Activated T-helper 1 cell treated with Interleukin-2 at 50 U/mL for 16 hours (primary cell): Measurements from ENCODE around the gene MTERF4.

ENCODE experiments used
- DNase-seq: peaks from one replicate; pipeline ENCODE4 v3.0.0-alpha.2; 2020; ENCODE audit warnings: low read depth

Gene MTERF4

DNA sequence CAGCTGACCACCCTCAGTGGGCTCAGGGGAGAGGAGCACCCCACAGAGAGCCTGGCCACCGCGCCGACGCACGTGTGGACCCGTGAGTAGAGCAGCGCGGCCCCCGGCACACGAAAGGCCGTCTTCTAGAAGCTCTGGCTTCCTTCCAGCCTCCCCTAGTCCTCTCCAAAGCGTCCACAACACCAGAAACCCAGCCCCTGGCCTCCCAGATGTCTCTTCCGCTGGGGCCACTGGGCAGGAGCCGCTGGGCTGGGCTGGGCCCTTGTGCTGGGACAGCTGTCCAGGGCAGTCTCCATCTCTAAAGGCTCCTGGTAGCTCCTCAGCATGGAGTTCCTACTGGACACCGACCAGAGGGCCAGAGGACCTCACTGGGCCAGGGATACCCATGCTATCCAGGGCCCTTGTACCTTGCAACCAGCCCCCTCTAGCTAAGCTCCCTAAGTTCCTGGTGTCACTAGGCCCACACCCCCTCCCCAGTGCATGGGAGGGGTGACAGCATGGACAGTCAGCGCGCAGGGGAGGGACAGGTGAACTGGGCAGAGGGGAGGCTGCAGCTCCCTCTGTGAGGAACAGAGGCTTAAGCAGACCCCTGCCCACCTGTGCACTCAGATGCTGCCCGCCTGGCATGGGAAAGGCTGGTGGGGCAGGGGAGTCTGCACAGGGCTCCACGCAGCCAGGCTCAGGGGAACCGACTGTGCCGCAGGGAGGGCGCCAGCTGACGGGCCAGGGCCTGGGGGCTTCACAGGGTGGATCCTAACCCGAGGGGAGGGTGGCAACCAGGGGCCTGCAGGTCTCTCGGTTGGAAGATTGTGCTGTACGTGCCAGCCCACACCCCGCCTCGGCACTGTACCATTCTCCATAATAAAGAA, 32.9 kb downstream of the MTERF4 start:
- no peak for DNase-seq

DNA sequence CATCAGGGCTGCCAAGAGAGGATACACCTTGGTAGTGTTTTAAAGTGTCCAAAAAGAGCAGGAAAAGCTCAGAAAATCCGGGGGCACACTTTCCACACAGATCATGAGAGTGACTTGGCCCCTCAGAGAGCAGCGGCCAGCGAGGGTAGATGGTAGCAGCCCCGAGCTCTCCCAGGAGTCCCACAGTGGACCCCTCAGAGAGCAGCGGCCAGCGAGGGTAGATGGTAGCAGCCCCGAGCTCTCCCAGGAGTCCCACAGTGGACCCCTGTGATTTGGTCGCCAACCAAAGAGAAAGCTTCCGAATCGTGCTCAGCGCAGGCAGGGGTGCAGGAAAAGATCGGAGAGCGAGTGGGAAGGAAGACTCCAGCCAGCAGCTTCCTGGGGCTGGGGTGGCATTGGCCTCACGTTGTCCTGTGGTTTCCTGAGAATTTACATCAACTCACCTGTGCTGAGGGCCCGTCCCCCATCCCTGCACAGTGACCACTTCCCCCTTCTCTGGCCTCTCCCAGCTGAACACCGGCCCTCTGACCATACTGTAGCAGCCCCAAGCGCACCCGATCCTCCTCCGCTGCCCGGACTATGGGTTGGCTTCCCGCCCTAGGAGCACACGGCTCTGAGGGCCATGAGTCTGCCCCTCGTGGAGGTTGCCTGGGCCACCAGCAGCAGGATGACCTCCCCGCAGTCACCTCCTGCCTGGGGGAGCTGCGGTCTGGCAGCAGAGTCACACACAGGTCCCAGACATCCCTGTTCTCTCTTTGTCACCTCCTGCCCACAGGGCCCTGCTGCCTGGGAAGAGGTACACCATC, 33.7 kb downstream of the MTERF4 start:
- DNase-seq, result no peak

DNA sequence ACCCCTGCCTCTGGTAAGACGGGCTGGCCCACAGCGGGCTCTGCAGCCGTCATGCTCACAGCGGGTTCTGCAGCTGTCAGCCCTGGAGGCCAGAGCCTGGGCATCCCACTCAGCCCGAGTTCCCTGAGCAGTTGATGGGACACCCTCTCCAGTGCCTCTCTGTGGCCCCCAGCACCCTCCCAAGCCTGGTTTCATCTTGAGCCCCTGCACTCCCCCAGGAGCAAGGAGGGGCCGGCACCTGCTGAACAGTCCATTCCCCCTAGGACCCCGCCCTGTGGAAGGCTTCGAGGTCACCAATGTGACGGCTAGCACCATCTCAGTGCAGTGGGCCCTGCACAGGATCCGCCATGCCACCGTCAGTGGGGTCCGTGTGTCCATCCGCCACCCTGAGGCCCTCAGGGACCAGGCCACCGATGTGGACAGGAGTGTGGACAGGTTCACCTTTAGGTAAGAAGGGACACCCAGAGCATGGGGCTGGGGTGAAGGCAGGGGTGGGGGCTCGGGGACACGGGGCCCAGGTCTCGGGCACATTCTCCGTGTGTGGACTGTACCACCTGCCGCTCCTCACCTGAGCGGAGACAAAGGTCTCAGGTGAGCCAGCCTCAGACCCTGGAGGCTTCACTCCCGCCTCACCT, 34.5 kb downstream of the MTERF4 start:
- DNase-seq, result no peak

GRCh38 chr2:241066893-241067341, 35.2 kb downstream of the MTERF4 start:
- DNase-seq, result no peak

- DNase-seq, result no peak
Observed at GRCh38 chr2:241066171-241066892, 35.8 kb downstream of the MTERF4 start.

DNA sequence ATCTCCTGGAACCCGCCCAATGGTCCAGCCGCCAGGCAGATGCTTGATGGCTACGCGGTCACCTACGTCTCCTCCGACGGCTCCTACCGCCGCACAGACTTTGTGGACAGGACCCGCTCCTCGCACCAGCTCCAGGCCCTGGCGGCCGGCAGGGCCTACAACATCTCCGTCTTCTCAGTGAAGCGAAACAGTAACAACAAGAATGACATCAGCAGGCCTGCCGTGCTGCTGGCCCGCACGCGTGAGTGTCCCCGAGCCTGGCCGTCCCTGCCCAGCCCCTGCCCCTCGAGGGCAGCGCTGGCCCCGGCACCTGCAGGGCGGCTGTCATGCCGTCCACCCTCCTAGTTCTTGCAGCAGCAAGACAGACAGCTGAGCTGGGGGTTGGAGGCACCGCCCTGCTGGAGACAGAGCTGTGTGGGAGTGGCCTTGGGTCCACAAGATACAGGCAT, 36.7 kb downstream of the MTERF4 start:
- no peak for DNase-seq

- DNase-seq, result no peak
Observed at GRCh38 chr2:241064802-241065354, 37.2 kb downstream of the MTERF4 start.

- peak; percentile 29 for DNase-seq
Observed at GRCh38 chr2:241064008-241064801, 37.9 kb downstream of the MTERF4 start.

DNA sequence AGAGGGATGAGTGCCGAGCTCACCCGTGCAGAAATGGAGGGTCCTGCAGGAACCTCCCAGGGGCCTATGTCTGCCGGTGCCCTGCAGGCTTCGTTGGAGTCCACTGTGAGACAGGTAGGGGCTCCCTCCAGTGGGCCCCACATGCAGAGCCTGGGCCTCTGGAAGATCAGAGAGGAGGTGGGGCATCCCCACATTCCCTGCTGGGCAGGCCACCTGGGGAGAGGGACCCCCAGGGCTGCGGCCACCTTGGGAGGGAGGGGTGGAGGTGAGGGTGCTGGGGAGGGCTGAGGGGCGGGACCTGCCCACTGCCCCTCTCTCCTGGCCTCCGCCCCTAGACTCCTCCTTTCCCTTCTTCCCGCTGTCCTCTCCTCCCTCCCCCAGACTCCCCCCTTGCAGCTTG, 38.5 kb downstream of the MTERF4 start:
- DNase-seq, result no peak

GRCh38 chr2:241063093-241063551, 39.0 kb downstream of the MTERF4 start:
- DNase-seq, result no peak

GRCh38 chr2:241062389-241063092, 39.5 kb downstream of the MTERF4 start:
- DNase-seq, result no peak

GRCh38 chr2:241061275-241061674, 40.8 kb downstream of the MTERF4 start:
- no peak for DNase-seq

GRCh38 chr2:241053576-241054251, 48.4 kb downstream of the MTERF4 start:
- DNase-seq, result no peak

GRCh38 chr2:241052677-241053360, 49.3 kb downstream of the MTERF4 start:
- DNase-seq, result no peak

DNA sequence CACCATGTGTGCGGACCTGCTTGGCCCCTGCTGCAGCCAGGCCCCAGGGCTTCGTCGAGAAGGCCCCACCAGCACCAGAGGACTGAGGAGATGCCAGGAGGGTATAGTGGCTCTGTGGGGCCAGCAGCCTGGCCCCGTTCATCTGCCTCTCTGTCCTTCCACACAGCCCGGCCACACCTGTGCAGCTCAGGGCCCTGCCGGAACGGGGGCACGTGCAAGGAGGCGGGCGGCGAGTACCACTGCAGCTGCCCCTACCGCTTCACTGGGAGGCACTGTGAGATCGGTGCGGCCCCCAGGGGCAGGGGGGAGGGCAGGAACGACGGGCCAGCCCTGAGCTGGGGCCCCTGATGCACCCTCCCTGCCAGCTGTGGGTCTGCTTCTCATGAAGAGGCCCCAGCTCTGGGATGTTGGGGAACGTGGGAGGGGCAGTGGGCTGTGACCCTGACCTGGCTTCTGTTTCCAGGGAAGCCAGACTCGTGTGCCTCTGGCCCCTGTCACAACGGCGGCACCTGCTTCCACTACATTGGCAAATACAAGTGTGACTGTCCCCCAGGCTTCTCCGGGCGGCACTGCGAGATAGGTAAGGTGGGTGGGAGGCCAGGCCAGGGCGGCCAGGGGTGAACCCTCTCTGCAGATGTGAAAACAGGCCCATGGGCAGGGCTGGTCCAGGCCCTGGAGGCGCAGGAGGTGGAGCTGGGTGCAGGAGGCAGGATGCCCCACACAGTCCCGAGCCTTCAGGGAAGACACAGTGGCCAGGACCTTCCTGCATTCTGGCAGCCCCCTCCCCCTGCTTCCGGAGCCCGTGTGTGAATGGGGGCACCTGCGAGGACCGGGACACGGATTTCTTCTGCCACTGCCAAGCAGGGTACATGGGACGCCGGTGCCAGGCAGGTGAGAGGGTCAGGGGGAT, 50.3 kb downstream of the MTERF4 start:
- DNase-seq, result no peak

GRCh38 chr2:241050624-241051577, 51.2 kb downstream of the MTERF4 start:
- DNase-seq, result no peak
